Immature natural killer cell (primary cell): ENCODE results near the gene SAXO1. TPM values are rescaled to one million over a fixed set of nuclear protein-coding genes. Genes with fewer than 3 reads are reported as not detected.

Experiments used
- DNase-seq, 3 donors: peaks; one replicate each; pipeline ENCODE4 v3.0.0; 2022; ENCODE audit warnings: mixed read lengths in 1 of 3
- H3K27ac Mint-ChIP-seq, 6 donors: one replicate each; pipeline ENCODE4 v1.8.0; 2020; ENCODE audit warnings: mixed read lengths in 6 of 6, mild to moderate bottlenecking in 5 of 6, inconsistent platforms in 4 of 6, moderate library complexity in 3 of 6
- H3K27me3 Mint-ChIP-seq, 3 donors: one replicate each; pipeline ENCODE4 v1.8.0; 2020 to 2021; ENCODE audit warnings: low read depth in 3 of 3, mild to moderate bottlenecking in 3 of 3, mixed read lengths in 3 of 3, moderate library complexity in 3 of 3, inconsistent platforms in 1 of 3
- H3K36me3 Mint-ChIP-seq, 3 donors: one replicate each; pipeline ENCODE4 v1.8.0; 2020; ENCODE audit warnings: mixed read lengths in 3 of 3, inconsistent platforms in 2 of 3, mild to moderate bottlenecking in 2 of 3
- H3K4me1 Mint-ChIP-seq, 2 donors: one replicate each; pipeline ENCODE4 v1.8.0; 2020; ENCODE audit warnings: inconsistent platforms in 2 of 2, mild to moderate bottlenecking in 2 of 2, mixed read lengths in 2 of 2, moderate library complexity in 1 of 2
- H3K4me3 Mint-ChIP-seq, 5 donors: one replicate each; pipeline ENCODE4 v1.8.0; 2020; ENCODE audit warnings: mild to moderate bottlenecking in 5 of 5, mixed read lengths in 5 of 5, inconsistent platforms in 3 of 5, moderate library complexity in 3 of 5
- H3K9me3 Mint-ChIP-seq, 6 donors: one replicate each; pipeline ENCODE4 v1.8.0; 2020; ENCODE audit warnings: mild to moderate bottlenecking in 6 of 6, mixed read lengths in 6 of 6, inconsistent platforms in 4 of 6, moderate library complexity in 3 of 6
- polyA plus RNA-seq, 3 donors: library from polyadenylated mRNA; unstranded; fragments of 300-500 nt; fragmentation: Illumina TruSeq; gene quantifications; one replicate each; pipeline ENCODE4 v1.2.3, GENCODE V29; 2021

Gene SAXO1
- polyA plus RNA-seq, 3 donors from 2014 or later: not detected

DNA sequence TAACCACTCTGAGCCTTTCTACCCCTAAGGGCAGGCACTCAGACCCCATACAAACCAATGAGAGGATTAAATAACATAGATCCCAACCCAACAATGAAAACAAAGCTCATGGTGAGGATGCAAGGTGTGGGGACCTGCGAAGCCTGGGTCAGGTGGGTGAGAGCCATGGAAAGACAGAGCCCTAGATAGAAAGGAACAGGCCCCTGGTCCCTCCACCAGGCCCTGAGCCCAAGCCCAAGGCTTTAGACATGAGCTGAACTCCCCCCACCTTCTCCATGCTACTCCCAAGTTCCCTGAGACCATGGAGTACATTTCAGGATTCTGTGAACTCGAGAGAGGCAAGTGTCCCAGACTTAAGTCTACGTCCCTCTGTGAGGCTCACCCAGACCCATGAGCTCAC lies 106.5 kb downstream of the SAXO1 start:
- Mint-ChIP-seq H3K27ac (no peak overlapping the region), H3K9me3 (peaks cover 0 to 2% (median 0%) of the 10 kb centered on the region in 6 donors), H3K4me1 (no peaks in the 10 kb centered on the region), H3K4me3 (no peak overlapping the region), H3K36me3 (no peaks in the 10 kb centered on the region), H3K27me3 (peaks cover 2 to 4% (median 2%) of the 10 kb centered on the region in 3 donors)
- no peak for DNase-seq

DNA sequence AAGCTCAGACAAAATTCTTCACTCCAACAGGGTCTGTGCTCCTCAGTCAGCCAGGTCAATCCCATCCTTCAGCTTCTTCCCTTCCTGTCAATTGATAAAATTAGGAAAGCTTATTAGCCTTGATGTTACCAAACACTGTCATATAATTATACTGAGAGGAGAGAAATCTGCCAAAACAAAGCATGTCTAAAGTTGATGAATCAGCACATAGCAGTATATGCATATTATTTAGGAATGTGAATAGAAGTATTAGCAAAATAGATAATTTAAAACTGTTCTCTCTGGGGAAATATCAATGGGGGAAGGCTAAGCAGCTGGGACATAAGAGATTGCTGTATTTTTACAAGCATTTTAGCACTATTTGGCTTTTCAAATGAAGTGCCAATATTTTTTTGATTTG lies 107.1 kb downstream of the SAXO1 start:
- no peak for DNase-seq
- Mint-ChIP-seq H3K4me1 (no peaks in the 10 kb centered on the region), H3K27ac (no peak overlapping the region), H3K4me3 (no peak overlapping the region), H3K27me3 (peaks cover 2 to 4% (median 2%) of the 10 kb centered on the region in 3 donors), H3K9me3 (no peaks in the 10 kb centered on the region), H3K36me3 (no peaks in the 10 kb centered on the region)

DNA sequence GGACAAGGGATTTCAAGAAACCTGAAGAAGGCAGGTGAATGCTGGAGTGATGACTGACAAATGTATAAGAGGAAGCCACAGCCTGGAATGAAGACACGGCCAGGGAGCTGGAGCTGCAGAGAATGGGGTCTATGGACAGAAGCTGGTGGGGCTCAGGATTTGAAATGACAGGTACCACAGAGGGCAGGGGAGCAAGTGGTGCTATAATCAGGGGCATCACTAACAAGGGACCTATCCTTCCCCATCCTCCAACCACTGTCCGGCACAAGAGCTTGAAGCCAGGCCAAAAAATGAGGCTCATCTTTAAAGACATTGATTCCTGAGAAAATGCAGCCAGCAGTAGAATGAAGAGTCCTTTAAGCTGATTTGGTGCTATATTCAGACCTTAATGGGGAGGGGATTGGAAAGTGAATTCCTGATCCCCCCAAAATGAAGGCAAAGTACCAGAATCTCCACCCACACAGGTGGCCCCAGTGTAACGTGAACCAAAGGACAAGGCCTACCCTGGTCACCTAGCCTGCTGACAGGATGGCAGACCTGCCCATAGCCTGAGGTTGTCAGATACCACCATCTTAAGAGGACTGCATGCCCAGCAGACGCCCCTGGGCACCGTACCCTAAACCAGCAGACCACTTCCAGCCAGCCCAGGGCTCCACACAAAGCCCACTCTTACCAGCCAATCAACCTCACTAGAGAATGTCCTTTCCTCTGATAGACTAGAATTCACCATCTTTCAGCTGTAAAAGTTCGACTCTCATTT lies 109.2 kb downstream of the SAXO1 start:
- H3K4me3 Mint-ChIP-seq: no peak overlapping the region
- H3K27ac Mint-ChIP-seq: no peak overlapping the region
- H3K36me3 Mint-ChIP-seq: no peaks in the 10 kb centered on the region
- DNase-seq: no peak
- H3K9me3 Mint-ChIP-seq: no peaks in the 10 kb centered on the region
- H3K27me3 Mint-ChIP-seq: peaks cover 2 to 4% (median 2%) of the 10 kb centered on the region in 3 donors
- no peaks in the 10 kb centered on the region for H3K4me1 Mint-ChIP-seq

- DNase-seq: no peak
- Mint-ChIP-seq H3K4me3 (no peak overlapping the region), H3K9me3 (peaks cover 0 to 1% (median 0%) of the 10 kb centered on the region in 6 donors), H3K36me3 (no peaks in the 10 kb centered on the region), H3K4me1 (no peaks in the 10 kb centered on the region), H3K27ac (no peak overlapping the region), H3K27me3 (peaks cover 3 to 6% (median 3%) of the 10 kb centered on the region in 3 donors)
These were observed 109.8 kb downstream of the SAXO1 start for GRCh38 chr9:18923167-18923566.

GRCh38 chr9:18922161-18922885 lies 110.7 kb downstream of the SAXO1 start:
- Mint-ChIP-seq H3K36me3 (no peaks in the 10 kb centered on the region), H3K27ac (no peak overlapping the region), H3K9me3 (peaks cover 0 to 1% (median 0%) of the 10 kb centered on the region in 6 donors), H3K4me3 (no peak overlapping the region), H3K4me1 (no peaks in the 10 kb centered on the region), H3K27me3 (peaks cover 3 to 5% (median 5%) of the 10 kb centered on the region in 3 donors)
- no peak for DNase-seq

DNA sequence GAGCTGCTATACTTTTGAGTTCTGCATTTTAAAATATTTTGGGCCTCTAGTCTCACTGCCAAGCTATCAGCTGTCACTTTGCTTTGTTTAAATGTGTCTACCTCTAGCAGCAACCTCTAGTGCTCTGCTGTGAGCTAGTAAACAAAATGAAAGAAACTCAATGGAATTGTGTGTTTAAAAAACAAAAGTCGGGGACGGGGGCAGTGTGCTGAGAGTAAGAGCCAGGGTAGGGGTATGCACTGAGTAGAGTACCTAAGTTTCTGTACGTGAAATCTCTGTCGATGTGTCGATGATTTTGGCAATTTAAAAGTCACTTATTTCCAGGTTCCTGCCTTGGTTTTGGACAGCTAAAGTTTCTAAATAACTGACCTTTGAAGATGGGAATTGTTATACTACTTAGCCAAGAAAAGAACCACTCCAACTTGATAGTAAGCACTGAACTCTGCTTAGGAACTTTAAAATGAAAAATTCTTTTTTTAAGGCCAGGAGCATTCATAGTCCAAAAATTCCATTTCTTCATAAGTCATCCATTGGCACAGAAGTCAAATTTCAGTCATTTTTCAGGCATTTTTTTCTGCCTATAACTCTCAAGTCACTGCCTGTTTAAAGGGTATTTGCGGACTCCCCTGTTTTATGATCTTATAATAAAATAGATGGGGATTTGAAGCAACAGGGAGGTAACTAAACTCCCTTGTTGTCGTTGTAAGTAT lies 111.5 kb downstream of the SAXO1 start:
- Mint-ChIP-seq H3K36me3 (no peaks in the 10 kb centered on the region), H3K4me3 (no peak overlapping the region), H3K27me3 (peaks cover 3 to 5% (median 4%) of the 10 kb centered on the region in 3 donors), H3K4me1 (no peaks in the 10 kb centered on the region), H3K27ac (no peak overlapping the region), H3K9me3 (peaks cover 0 to 1% (median 0%) of the 10 kb centered on the region in 6 donors)
- DNase-seq: no peak

GRCh38 chr9:18920141-18921084 lies 112.6 kb downstream of the SAXO1 start:
- H3K27ac Mint-ChIP-seq: no peak overlapping the region
- H3K4me3 Mint-ChIP-seq: no peak overlapping the region
- H3K27me3 Mint-ChIP-seq: peaks cover 4 to 6% (median 5%) of the 10 kb centered on the region in 3 donors
- H3K36me3 Mint-ChIP-seq: no peaks in the 10 kb centered on the region
- no peak for DNase-seq
- peaks cover 0 to 1% (median 0%) of the 10 kb centered on the region in 6 donors for H3K9me3 Mint-ChIP-seq
- H3K4me1 Mint-ChIP-seq: no peaks in the 10 kb centered on the region

DNA sequence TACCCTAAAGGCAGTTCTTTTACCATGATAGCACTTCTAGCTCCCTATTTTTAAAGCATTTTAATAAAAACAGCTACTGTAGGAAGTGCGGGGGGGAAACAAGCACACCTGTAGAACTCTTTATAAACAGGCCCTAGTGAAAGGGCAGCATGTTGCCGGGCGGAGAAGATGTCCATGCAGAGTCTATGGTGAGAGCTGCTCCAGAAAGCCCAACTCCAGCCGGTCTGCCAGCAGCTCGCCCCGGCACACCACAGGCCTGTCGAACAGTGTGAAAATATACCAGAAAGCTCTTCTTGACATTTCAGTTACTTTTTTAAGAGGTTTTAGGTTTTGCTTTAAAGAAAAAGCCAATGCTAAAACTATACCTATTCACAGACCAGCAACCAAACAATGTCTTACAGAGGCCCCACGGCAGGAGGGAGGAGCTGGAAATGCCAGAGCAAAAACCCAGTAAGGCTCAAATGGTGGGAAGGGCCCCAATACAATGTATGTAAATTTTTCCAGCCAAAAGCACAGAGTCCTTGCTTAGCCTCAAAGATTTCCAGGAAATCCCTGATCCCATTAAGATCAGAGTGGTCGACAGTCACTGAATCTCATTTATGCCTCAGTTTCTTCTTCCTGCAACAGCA lies 121.2 kb downstream of the SAXO1 start:
- Mint-ChIP-seq H3K4me3 (no peak overlapping the region), H3K27me3 (peaks cover 0 to 9% (median 5%) of the 10 kb centered on the region in 3 donors), H3K36me3 (no peaks in the 10 kb centered on the region), H3K4me1 (no peaks in the 10 kb centered on the region), H3K9me3 (no peaks in the 10 kb centered on the region), H3K27ac (no peak overlapping the region)
- no peak for DNase-seq

DNA sequence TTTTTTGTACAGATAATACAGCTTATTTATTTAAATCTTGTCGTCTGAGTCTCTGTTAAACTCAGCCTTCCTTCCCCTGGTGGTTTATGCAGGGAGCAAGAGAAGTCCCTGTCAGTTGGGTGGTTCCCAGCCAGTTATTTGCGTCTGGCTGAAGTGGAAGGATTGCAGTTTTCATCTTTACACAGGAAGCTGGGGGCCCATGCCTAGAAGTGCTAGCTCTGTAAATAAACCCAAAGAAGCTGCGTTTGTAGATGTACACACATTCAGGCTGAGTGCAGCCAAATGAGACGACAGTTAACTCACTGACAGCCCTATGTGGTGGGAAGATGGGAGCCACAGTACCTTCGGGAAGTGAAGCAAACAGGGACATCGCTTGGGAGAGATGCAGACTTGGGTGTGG lies 122.1 kb downstream of the SAXO1 start:
- H3K4me3 Mint-ChIP-seq: no peak overlapping the region
- no peak overlapping the region for H3K27ac Mint-ChIP-seq
- peaks cover 2 to 9% (median 3%) of the 10 kb centered on the region in 3 donors for H3K27me3 Mint-ChIP-seq
- H3K9me3 Mint-ChIP-seq: no peaks in the 10 kb centered on the region
- no peaks in the 10 kb centered on the region for H3K36me3 Mint-ChIP-seq
- DNase-seq: no peak
- H3K4me1 Mint-ChIP-seq: no peaks in the 10 kb centered on the region

- no peak overlapping the region for H3K4me3 Mint-ChIP-seq
- H3K9me3 Mint-ChIP-seq: no peaks in the 10 kb centered on the region
- no peaks in the 10 kb centered on the region for H3K36me3 Mint-ChIP-seq
- no peak overlapping the region for H3K27ac Mint-ChIP-seq
- H3K4me1 Mint-ChIP-seq: no peaks in the 10 kb centered on the region
- DNase-seq: no peak
- H3K27me3 Mint-ChIP-seq: peaks cover 2 to 9% (median 3%) of the 10 kb centered on the region in 3 donors
These were observed 122.6 kb downstream of the SAXO1 start for GRCh38 chr9:18910435-18910834.

GRCh38 chr9:18909140-18910018 lies 123.6 kb downstream of the SAXO1 start:
- no peaks in the 10 kb centered on the region for H3K9me3 Mint-ChIP-seq
- no peak for DNase-seq
- no peak overlapping the region for H3K4me3 Mint-ChIP-seq
- H3K27me3 Mint-ChIP-seq: peaks cover 2 to 12% (median 3%) of the 10 kb centered on the region in 3 donors
- H3K36me3 Mint-ChIP-seq: no peaks in the 10 kb centered on the region
- no peak overlapping the region for H3K27ac Mint-ChIP-seq
- H3K4me1 Mint-ChIP-seq: no peaks in the 10 kb centered on the region

GRCh38 chr9:18907927-18908625 lies 124.9 kb downstream of the SAXO1 start:
- Mint-ChIP-seq H3K27ac (no peak overlapping the region), H3K27me3 (peaks cover 2 to 12% (median 3%) of the 10 kb centered on the region in 3 donors), H3K9me3 (no peaks in the 10 kb centered on the region), H3K4me3 (no peak overlapping the region), H3K4me1 (no peaks in the 10 kb centered on the region), H3K36me3 (no peaks in the 10 kb centered on the region)
- no peak for DNase-seq
